ENCODE results near the gene LRRC8C.

Gene LRRC8C

DNA sequence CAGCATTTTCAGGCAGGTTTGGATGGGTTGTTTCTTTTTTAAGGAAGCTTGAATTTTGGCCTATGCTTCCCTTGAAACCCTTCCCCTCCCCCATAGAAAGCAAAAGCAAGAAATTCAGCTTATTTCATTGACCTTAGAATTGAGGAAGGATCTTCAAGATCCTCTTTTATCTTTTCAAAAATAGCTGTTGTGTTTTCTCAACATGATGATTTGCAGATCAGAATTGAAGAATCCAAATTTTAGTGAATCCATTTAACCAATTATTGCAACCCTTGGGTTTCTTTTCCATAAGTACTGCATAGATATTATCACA is 73.7 kb downstream of the LRRC8C start:
- no peak for DNase-seq

DNA sequence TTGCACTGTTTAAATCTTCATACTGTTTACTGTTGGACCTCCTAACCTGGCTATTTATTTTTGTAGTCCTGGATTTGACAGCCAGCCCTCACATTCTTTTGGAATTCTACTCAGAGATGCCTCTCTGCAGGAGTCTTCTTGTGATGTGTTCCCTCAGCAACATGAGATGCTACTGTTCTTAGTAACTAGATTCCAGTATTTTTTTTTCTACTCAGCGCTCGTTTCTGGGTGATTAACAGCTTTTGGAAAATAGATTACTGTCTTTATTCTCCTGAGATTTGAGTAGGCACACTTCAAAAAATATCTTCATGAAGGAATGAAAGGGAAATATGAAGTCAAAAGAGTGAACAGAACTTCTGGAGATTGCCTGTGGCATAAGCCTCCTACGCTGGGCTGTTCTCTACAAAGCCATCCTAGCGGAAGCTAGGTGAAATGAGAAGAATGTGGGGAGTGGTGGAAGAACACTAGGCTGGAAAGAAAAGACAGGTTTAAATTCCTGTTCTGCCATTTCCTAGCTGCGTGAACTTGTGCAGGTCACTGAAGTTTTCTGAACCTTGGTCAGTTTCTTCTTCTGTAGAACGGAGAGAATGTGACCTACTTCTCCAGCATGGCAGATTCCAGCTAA is 75.9 kb downstream of the LRRC8C start:
- no peak for DNase-seq

DNA sequence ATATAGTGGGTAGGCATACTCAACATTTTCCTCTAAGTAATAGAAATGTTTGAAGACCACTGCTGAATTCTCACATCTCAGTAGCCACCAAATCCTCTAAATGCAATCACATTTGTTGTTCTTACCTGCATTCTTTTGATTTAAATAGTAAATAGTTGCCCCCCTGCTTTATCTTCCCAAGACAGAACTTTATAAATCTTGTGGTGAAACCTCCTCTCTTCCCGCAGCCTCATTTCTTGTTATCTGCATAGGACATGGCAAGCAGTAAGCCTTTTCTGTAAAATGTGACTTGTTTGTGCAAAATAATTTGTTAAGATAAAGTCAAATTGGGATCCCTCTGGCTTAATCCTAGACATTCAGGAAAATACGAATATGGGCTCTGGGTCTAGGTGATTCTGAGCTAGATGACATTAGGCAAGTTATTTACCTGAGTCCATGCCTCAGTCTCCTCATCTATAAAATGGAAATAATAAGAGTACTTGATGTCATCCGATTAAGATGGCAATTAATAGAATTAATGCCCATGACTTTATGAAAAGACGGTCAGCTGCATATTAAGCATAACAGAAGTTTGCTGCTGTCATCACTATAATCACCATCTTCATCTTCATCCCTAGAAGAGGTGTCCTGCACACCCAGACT is 77.7 kb downstream of the LRRC8C start:
- DNase-seq = no peak

DNA sequence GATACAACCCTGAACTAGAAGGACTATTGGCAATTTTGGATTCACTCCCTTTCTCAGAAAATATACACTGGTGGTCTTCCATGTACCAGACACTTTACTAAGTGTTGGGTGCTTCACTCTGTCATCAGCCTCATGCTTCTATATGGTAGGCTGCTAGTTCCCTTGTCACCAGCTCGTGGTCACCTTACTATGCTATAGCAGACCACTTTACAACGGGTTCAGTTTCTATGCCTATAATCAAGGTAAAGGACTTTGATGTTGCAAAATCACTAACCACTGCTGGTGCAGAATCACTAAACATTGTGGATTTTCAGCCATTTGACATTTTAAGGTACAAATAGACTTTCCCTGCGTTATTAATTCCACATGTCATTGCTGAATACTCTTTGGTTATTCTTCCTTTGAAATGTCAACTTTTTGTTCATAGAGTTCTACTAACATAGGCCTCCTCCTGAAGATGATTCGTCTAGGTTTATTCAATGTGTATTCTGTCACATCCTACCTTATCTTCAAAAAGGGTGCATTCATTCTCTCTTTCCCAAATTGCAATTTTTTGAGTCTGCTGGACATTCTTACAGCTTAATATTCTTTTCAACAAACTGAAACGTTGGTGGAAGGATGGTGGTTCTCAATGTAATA is 78.3 kb downstream of the LRRC8C start:
- no peak for DNase-seq

DNA sequence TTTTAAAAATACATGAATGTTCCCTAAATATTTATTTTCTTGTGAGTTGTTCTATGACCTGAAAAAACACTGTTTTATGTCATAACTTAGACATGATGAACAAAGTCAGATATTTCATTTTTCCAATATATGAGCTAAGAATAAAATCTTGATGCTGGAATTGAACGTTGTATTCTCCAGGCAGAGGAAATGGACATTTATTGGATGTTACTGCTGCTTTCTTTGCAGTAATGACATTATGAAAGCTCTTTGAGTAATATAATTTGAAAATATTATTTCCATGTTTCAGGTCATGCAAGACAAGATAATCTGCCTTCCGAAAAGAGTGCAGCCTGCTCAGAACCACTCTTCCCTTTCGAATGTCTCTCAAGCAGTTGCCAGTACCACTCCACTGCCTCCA is 79.5 kb downstream of the LRRC8C start:
- DNase-seq = no peak

DNA sequence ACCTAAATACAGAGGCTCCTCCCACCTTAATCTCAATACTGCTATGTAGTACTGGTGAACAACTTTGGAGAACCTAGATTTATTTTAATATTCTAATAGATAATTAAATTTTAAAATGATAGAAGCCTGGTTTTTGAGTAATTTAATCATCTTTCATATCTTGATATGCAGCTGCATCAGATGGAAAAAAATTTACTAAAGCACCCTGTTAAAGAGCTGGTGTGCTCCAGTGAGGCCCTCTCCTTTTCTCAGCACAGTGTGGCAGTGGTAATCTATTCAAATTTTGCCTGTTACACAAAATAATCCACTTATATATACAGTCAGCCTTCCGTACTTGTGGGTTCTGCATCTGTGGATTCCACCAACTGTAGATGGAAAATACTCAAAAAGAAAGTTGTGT is 82.8 kb downstream of the LRRC8C start:
- no peak for DNase-seq

DNA sequence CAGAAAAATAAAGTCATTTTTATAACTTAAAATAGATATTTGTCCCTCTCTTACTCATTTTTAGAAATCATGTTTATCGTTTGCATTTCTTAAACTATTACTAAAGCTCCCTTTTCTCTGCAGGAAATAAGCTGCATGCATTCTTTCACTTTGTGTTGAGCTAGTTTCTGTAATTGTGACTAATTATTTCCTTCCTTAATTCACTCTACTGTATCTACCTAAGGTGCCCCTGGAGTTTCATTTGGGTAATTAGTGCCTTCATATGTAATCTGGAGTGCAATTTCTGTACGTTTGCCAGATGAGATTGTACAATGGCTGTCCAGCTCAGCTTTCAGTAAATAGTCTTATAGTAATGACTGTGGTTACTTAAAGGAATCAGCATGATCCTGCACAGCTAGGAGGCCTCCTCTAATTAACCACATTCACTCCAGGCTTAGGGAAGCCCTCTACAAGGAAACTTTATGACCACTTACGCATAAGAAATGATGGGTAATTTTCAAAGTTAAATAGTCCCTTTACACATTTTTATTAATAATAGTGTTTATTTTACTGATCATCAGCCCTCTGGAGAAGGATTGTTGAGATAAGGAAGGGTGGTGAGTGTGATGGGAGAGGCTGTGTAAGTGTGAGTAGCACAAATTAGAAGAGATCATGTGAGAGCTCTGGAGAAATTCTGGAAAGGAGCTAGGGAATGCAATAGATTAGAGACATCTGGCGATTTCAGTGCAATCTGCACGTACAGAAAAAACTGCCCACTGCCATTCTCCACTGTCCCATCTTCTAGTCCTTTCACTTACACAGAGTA is 86.8 kb downstream of the LRRC8C start:
- DNase-seq = no peak

DNA sequence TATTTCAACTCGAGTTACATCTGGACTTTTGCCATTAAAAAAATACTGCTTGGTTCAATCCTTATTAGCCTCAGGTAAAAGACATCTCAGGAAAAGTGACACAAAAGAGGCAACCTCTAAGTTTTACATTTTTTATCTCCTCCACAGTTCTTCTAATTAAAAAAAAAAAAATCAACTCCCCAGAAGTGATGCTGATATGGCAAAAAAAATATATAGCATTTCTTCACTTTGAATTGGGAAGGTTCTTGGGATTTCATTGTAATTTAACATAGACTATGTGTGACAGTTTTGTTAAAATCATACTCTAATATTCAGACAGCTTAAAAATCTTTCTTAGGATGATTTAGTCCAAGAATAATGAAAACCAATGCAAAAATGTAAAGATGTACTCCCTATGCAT is 87.9 kb downstream of the LRRC8C start:
- DNase-seq = no peak

DNA sequence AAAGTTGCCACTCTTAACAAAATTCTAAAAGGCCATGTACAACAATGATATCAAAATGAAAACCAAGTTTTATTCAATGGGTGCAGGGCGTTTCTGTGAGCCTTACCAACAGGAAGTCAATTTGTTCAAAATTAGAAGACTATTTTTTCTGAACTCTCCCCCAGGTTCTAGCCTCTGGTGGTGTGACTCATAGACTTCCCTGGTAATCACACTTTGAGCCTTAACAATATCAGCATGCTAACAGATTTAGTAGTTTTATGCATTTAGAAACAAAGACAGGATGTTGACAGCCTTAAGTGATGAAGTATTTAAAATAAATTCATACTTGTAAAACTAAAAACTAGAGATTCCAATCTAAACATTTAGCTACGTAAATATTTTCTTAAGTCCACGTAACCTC is 88.4 kb downstream of the LRRC8C start:
- no peak for DNase-seq

DNA sequence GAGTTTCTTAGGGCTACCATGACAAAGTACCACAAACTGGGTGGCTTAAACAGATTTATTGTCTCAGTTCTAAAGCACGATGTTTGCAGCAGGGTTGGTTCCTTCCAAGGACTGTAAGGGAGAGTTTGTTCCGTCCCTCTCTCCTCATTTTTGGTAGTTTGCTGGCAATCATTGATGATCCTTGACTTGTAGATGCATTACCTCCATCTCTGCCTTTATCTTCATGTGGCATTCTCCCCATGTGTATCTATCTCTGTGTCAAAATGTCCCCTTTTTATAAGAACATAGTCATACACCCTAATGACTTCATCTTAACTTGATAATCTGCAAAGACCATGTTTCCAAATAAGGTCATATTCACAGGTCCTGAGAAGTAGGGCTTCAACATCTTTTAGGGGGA is 90.2 kb downstream of the LRRC8C start:
- DNase-seq = no peak

DNA sequence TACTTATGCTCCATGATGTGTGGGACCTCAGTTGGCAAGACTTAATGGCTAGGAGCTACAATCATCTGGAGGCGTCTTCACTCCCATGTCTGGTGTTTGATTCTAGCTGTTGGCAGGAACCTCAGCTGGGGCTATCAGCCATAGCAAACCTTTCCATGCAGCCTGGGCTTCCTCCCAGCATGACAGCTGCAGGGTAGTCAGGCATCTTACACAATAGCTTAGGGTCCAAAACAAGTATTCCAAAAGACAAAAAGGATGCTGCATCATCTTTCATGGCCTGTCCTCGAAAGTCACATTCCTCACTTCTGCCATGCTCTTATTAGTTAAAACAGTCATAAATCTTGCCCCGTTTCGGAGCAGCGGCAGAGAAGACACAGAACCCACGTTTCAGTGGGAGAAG is 90.9 kb downstream of the LRRC8C start:
- no peak for DNase-seq

DNA sequence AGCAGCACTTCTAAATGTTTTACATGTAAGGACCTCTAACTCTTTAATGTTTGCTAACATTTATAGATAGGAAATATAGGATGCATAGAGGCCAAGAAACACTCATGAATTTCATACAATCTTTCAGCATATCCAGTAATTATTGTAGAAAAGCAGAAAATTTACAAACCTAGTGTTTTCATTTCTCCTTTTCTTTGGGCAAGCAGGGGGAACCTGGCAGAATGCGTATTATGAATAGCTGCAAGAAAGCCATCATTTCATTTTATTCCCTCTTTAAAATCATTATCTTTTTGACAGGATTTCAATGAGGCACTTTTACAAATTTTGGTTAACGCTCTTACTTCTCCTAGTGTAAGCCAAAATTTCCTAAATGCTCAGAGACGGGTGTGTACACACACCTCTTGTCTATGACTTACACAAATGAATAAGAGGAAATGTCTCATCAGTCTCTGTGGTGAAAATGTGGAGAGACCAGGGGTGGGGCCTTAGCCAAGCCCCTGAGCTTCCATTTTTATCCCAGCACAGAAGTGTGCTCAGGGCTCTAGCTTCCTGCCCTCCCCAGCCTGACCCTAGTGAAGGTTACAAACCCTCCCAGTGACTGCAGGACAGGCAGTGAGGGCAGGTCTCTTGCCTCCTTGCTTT is 91.6 kb downstream of the LRRC8C start:
- peak; percentile 70 to 74 for DNase-seq

DNA sequence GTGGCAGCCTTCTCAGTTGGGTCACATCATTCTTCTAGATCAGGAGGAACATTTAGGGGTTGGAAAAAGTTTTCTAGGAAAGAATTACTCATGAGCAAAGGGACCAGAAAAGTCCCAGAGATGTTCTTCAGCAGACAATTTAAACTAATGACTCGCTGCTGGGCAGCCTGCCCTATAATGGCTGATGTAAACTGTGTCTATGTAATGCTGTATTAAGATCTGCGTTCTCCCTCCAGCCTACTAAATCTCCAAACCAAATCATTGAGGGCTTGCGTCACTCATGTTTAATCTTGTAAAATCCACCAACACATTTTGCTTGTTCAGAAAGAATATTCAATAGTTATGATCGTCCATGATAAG is 92.1 kb downstream of the LRRC8C start:
- DNase-seq = no peak

DNA sequence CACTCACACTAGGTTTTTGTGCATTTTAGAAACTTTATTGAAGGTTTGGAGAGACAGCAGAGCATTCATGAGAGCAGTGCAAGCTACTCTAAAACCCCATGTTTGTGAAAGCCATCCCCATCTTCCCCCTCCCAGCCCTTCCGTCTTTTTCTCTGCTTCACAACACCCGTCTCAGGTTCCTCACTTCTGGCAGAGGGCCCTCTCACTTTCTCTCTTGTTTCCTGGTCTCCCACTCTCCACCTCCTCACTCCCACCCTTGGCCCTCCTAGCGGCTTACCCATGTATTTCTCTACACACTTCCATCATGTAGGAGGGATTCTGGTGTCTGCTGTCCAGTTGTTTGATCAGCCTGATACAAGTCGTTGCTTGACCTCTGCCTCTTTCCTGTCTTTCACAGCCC is 92.7 kb downstream of the LRRC8C start:
- no peak for DNase-seq

DNA sequence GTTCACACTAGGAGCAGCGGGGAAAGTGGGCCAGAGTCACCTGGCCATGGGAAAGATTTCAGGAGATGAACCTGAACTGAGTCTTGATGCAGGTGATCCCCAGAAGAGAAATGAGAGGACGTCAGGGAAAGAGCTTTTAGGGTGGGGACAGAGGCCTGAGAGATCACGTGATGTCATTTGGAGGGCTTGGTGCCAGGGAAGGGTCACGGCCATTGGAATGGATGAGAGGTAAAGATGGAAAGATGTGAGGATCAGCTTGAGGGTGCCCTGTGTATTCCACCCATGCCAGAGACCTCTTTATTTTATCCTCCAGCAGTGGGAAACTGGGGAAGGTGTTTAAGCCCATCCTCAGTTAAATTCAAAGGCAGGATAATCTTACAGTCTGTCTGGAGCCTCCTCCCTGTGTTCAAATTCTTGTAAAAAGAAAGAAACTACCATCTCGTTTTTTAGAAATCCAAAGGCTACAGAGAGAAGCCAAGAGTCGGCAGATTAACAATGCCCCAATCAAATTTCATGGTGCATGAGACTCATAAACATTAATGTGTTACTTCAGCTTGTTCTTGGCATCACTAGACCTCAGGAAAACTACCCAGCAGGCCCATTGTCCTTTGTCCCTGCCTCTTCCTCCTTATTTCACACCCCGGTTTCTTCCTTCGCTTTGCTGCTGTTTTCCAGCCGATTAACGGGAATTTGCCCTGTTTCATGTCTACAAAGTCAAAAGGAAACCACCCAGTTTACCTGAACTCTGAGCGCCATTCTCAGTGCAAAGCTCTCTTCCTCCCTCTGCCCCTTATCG is 94.8 kb downstream of the LRRC8C start:
- DNase-seq = no peak

DNA sequence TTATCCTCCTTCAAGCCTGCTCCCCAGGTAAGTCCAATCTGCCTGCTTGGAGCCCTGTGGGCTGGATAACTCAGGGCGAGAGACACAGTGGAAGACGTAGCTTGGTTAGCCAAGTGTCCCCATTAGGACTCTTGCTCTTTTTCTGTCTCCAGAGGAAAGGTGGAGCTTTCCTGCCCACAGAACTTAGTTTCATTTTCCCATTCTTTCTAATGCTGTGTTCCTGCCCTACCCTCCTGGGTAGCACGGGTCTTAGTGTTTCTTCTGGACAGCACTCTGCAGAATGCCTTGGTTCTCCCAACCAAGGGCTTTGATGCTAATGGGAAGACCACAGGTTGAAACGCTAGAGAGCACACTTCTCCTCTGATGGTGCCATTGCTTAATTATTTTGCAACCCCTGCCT is 95.5 kb downstream of the LRRC8C start:
- DNase-seq = no peak

DNA sequence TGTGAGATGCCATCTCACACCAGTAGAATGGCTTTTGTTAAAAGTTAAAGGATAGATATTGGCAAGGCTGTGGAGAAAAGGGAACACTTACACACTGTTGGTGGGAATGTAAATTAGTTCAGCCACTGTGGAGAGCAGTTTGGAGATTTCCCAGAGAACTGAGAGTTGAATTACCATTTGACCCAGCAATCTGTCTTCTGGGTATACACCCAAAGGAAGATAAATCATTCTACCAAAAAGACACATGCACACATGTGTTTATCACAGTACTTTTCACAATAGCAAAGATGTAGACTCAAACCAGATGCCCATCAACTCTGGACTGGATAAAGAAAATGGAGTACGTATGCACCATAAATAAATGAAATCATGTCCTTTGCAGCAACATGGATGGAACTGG is 99.3 kb downstream of the LRRC8C start:
- no peak for DNase-seq

DNA sequence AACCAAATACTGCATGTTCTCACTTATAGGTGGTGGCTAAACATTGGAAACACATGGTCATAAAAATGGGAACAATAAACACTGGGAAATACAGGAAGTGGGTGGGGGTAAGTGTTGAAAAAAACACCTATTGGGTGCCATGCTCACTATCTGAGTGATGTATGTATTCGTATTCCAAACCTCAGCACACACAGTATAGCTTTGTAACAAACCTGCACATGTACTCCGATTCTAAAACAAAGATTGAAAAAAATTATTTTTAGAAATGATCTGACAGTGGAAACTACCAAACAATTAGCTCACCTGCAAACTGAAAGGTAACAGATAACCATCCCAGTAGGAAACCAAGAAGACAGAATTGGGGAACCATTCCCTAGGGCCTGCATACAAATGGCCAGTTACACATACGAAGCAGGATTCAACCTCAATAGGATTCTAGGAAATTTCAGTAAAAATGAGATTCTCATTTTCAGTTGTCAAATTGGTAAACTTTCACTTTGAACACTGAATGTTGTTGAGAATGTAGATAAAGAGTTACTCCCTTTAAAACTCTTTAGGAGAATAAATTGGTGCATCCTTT is 99.8 kb downstream of the LRRC8C start:
- DNase-seq = no peak

DNA sequence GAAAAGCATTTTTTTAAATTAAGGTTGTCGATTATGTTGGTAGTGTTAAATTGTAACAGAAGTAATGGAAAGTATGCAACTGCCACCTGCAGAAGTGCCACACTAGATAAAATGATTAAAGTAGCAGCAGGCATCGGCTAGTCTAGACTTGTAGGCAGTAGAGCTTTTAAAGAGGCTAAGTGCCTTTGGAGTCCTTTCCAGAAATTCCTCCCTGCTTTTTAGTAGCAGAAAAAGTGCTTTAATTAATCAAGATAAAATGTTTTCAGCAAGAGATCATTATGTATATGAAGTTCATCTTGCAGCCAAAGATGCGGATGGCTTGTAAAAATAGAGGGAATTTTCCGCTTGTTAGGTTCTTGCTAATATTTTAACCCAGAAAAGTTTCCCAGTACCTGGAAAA is 100.8 kb downstream of the LRRC8C start:
- DNase-seq = no peak

DNA sequence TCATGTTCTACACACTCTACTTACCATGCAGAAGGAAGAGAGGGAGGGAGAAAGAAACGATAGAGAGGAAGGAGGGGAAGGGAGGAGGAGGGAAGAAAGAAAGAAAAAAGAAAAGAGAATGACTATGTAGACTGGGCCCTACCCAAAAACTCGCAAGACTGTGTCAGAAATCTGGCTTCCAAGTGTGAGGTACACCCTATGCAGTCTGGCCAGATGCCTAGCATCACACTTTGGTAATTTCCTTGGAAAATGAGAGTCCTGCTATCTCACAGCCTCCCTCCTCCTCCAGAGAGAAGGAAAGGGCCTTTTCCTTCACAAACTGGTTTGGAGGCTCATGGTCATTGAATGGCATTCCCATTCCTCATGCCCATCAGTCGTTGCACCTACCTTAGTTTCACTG is 101.5 kb downstream of the LRRC8C start:
- DNase-seq = no peak

DNA sequence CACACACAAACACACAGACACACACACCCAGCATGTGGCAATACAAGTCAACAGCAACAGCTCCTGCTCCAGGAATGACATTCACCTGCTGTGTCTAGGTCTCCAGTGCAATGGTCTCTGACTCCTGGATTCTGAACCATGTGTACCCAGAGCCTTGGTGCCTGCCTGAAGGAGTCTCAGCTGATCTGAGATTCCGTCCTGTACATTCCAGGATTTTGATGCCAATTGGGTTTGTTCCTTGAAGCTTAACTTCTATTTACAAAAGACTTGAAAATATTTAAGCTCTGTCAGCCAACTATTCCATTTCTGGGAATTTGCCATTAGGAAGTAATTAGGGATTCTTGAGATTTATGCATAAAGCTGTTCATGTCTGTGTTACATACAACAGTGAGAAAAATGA is 102.6 kb downstream of the LRRC8C start:
- no peak for DNase-seq
